Fibroblast of lung (primary cell): ENCODE measurements around the gene SBNO2. TPM values are rescaled to one million over a fixed set of nuclear protein-coding genes. Genes with fewer than 3 reads are reported as not detected.

Experiments used
- DNase-seq, 2 donors: peaks; one replicate each; pipeline versions ENCODE4 v3.0.0 to v3.0.0-alpha.2; 2010; ENCODE audit warnings: low read depth in 2 of 2
- H2AFZ ChIP-seq: 2 replicates; pipeline ENCODE4 v1.5.1; 2012; ENCODE audit warnings: low read length, control low read depth, inconsistent platforms
- H3K27ac ChIP-seq: 2 replicates; pipeline ENCODE4 v1.5.1; 2011; ENCODE audit warnings: low read length, control low read depth; ENCODE audit not compliant: insufficient read depth
- H3K27me3 ChIP-seq: 2 replicates; pipeline ENCODE4 v1.5.1; 2011; ENCODE audit warnings: mild to moderate bottlenecking, low read length; ENCODE audit not compliant: control insufficient read depth, insufficient read depth
- H3K36me3 ChIP-seq: 2 replicates; pipeline ENCODE4 v1.5.1; 2011; ENCODE audit warnings: low read length; ENCODE audit not compliant: control insufficient read depth, insufficient read depth
- H3K4me1 ChIP-seq: 2 replicates; pipeline ENCODE4 v1.5.1; 2011; ENCODE audit warnings: low read length; ENCODE audit not compliant: control insufficient read depth, insufficient read depth; ENCODE audit errors: extremely low read depth
- H3K4me2 ChIP-seq: 2 replicates; pipeline ENCODE4 v1.5.1; 2011; ENCODE audit warnings: low read length, control low read depth; ENCODE audit not compliant: insufficient read depth; ENCODE audit errors: extremely low read depth
- H3K4me3 ChIP-seq, 4 experiments: fragments of 200-600 bp in 1 of 4; sonication (generic) in 1 of 4; replicated peaks in 1 of 4; 2 replicates each; pipeline ENCODE4 v1.5.1; 2011 to 2016; ENCODE audit warnings: low read length in 4 of 4, low read depth in 3 of 4, mild to moderate bottlenecking in 3 of 4, control low read depth in 2 of 4, inconsistent platforms in 1 of 4, mixed read lengths in 1 of 4; ENCODE audit not compliant: insufficient read depth in 1 of 4; ENCODE audit errors: control extremely low read depth in 1 of 4
- H3K79me2 ChIP-seq: 2 replicates; pipeline ENCODE4 v1.5.1; 2012; ENCODE audit warnings: mild to moderate bottlenecking, low read length, inconsistent platforms; ENCODE audit not compliant: control insufficient read depth, insufficient read depth
- H3K9ac ChIP-seq: 2 replicates; pipeline ENCODE4 v1.5.1; 2011; ENCODE audit warnings: mild to moderate bottlenecking, low read length, control low read depth; ENCODE audit not compliant: insufficient read depth
- H3K9me3 ChIP-seq: 2 replicates; pipeline ENCODE4 v1.5.1; 2012; ENCODE audit warnings: low read depth, low read length; ENCODE audit not compliant: control insufficient read depth, insufficient read depth
- H4K20me1 ChIP-seq: 2 replicates; pipeline ENCODE4 v1.5.1; 2011; ENCODE audit warnings: low read length; ENCODE audit not compliant: control insufficient read depth, insufficient read depth; ENCODE audit errors: extremely low read depth
- CTCF ChIP-seq, 2 donors: IDR thresholded peaks in 1 of 2; conservative IDR thresholded peaks in 1 of 2; 1 replicate in 1 of 2; 2 replicates in 1 of 2; pipeline ENCODE4 v1.5.1; 2011 to 2012; ENCODE audit warnings: low read length in 2 of 2, control low read depth in 1 of 2, inconsistent platforms in 1 of 2, low read depth in 1 of 2, mild to moderate bottlenecking in 1 of 2
- EZH2 ChIP-seq: IDR thresholded peaks from 2 replicates; pipeline ENCODE4 v1.5.1; 2012; ENCODE audit warnings: low read length, control low read depth, mild to moderate bottlenecking; ENCODE audit errors: missing control alignments
- polyA plus RNA-seq, 2 donors: library from polyadenylated mRNA; depleted of rRNA in 1 of 2; stranded (reverse) in 1 of 2; unstranded in 1 of 2; fragments of >200 nt; gene quantifications; 2 replicates each; pipeline ENCODE4 v1.2.1, GENCODE V29; 2011 to 2012; ENCODE audit warnings: missing spikeins in 1 of 2
- total RNA-seq: library from RNA; depleted of rRNA; stranded (reverse); fragments of >200 nt; gene quantifications from 2 replicates; pipeline ENCODE4 v1.2.1, GENCODE V29; 2014

The SBNO2 gene
- total and polyA plus RNA-seq, 2 donors (not counting 1 experiment from before 2014, with no cell fraction given): 12.6 to 55.8 TPM

GRCh38 chr19:1214299-1214861 is 40.3 kb upstream of the SBNO2 start:
- Histone ChIP-seq H3K4me1 (peaks cover 24% of the 10 kb centered on the region), H3K9ac (peak overlapping the region; percentile 27), H3K36me3 (peaks cover 11% of the 10 kb centered on the region), H3K4me3 (no peak overlapping the region), H3K27me3 (no peaks in the 10 kb centered on the region), H3K27ac (peak overlapping the region; percentile 57), H2AFZ (no peak overlapping the region), H3K79me2 (peaks cover 80% of the 10 kb centered on the region), H4K20me1 (no peaks in the 10 kb centered on the region), H3K9me3 (no peaks in the 10 kb centered on the region), H3K4me2 (peak overlapping the region; percentile 45)
- TF ChIP-seq CTCF (conservative IDR thresholded peaks at IDR 0.05 in 1 of 2, IDR thresholded peaks at IDR 0.05 in 1 of 2; ENCODE audit: low read depth in 1 of 2, low read length in 2 of 2): no peak
- TF ChIP-seq EZH2: no peak
- no peak for DNase-seq

GRCh38 chr19:1213391-1214286 is 39.6 kb upstream of the SBNO2 start:
- TF ChIP-seq EZH2: no peak
- no peak for TF ChIP-seq CTCF (conservative IDR thresholded peaks at IDR 0.05 in 1 of 2, IDR thresholded peaks at IDR 0.05 in 1 of 2; ENCODE audit: low read depth in 1 of 2, low read length in 2 of 2)
- no peak overlapping the region for H3K4me3 ChIP-seq
- peaks cover 24% of the 10 kb centered on the region for H3K4me1 ChIP-seq
- peak; percentile 31 to 78 for DNase-seq
- H3K9ac ChIP-seq: no peak overlapping the region
- no peaks in the 10 kb centered on the region for H3K9me3 ChIP-seq
- H3K27ac ChIP-seq: peak overlapping the region; percentile 57
- no peaks in the 10 kb centered on the region for H3K27me3 ChIP-seq
- H4K20me1 ChIP-seq: no peaks in the 10 kb centered on the region
- H3K36me3 ChIP-seq: peaks cover 11% of the 10 kb centered on the region
- no peak overlapping the region for H2AFZ ChIP-seq
- no peak overlapping the region for H3K4me2 ChIP-seq
- H3K79me2 ChIP-seq: peaks cover 83% of the 10 kb centered on the region

GRCh38 chr19:1211494-1212234 is 37.6 kb upstream of the SBNO2 start:
- H3K4me1 ChIP-seq: peaks cover 28% of the 10 kb centered on the region
- no peak overlapping the region for H3K4me3 ChIP-seq
- no peak overlapping the region for H2AFZ ChIP-seq
- no peaks in the 10 kb centered on the region for H3K27me3 ChIP-seq
- H3K27ac ChIP-seq: no peak overlapping the region
- peaks cover 11% of the 10 kb centered on the region for H3K36me3 ChIP-seq
- DNase-seq: peak in 1 of 2 donors; percentile 59
- H3K9ac ChIP-seq: no peak overlapping the region
- H3K9me3 ChIP-seq: no peaks in the 10 kb centered on the region
- TF ChIP-seq CTCF (conservative IDR thresholded peaks at IDR 0.05 in 1 of 2, IDR thresholded peaks at IDR 0.05 in 1 of 2; ENCODE audit: low read depth in 1 of 2, low read length in 2 of 2) (no peak), EZH2 (no peak)
- H4K20me1 ChIP-seq: no peaks in the 10 kb centered on the region
- peaks cover 80% of the 10 kb centered on the region for H3K79me2 ChIP-seq
- H3K4me2 ChIP-seq: no peak overlapping the region
